NCI-H748 treated with DMSO at 0.1 percent for 48 hours (cell line): ENCODE results near the gene NPVF.

Experiments used
- DNase-seq: peaks from one replicate; lab custom pipeline; 2025; lab: John Stamatoyannopoulos, UW

NPVF gene, protein sequence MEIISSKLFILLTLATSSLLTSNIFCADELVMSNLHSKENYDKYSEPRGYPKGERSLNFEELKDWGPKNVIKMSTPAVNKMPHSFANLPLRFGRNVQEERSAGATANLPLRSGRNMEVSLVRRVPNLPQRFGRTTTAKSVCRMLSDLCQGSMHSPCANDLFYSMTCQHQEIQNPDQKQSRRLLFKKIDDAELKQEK

DNA sequence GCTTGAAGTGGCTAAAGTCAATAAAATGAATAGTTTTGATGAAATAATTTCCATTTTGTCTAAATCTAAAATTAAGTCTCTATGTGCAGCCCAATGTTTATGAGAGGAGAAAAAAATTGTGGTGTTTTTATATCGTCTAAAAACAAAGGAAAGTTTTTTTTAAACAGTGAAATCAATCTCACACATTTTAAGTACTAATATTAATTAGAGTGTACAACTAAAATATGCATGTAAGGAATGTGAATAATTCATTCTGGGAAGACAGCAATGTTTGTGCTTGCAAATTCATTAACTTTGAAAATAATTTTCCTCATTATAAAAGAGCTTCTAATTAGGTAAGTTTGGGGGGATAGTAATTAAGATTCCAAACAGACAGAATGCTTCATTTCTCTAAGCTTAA lies at the start of gene NPVF:
TSS of gene NPVF (minus strand) at position 101 of the 400 bp plus-strand sequence. CDS start at position 54, 47 bp downstream.
- no peak for DNase-seq

DNA sequence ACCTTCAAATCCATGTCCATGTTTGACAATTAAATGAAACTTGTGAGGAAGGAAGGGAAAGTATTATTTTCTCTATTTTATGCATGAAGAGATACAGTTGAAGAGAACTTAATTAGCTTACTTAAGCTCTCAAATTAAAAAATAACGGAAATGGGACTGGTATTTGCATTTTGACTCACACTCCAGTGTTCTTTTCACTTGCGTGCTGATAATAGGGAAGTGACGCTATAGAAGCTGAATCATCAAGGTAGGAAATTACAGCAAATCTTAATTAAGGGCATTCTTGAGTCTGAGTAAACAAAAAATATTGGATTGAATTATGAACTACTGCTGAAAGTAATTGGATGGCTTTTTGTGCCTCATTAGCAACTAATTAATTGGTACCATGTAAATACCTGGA lies 44.0 kb upstream of the NPVF start:
- no peak for DNase-seq

DNA sequence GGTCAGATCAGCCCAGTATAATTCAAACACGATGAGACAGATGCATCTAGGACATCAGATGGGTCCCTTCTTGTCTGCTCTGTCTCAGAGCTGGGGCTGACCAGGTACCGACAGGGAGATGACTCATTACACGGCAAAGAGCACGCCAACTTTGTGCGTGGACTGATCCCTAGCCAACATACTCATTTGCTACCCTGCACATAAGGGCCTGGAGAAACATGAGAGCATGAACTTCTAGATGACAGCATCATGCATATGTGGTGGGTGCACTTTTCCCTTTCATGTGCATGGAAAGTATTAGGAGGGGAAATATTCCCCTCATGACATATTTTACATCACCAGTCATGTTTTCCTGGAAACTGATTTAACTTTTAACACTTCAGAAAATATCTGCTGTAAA lies 35.1 kb upstream of the NPVF start:
- no peak for DNase-seq

DNA sequence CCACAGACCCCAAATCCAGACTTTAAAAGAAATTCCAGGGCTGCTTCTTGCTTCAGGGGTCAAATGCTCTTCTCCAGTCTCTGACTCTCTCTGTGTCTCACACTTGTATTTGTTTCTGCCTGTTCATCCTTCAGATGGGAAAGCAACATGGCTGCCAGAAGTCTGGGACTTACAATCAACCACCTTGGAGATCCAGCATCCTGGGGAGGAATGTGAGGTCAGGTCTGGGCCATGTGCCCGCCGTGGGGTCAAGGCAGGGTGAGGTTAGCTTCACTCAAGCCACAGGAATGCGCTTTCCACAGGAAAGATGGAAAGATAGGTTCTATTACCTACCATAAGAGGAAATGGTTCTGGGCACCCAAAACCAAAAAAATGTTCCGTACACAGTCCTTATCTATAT lies 34.3 kb upstream of the NPVF start:
- no peak for DNase-seq

DNA sequence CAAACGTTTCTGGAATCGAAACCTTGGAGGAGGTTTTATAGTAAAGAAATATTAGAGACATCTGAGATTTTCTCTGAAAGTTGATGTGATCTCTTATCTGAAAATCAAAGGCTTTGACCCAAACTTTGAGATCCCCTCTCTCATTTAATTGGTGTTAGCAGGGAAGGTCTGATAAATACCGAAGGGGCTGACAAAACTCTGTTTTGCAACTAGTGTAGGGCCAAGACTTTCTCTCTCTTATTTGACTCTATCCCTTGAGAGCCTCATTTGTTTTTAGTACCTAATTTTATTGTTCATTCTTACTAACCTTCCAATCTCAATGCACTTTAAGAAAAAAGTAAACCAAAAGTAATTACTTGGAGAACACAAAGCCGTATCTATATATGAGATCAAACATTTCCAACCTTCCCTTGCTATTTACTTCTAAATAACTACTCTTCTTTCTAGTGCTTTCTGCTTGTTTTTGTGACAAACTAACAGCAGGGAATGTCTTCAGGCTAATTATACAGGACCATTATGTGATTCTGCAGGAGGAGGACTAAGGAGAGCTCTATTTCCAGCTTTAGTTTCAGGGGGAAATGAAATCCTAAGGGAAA lies 33.4 kb upstream of the NPVF start:
- no peak for DNase-seq

DNA sequence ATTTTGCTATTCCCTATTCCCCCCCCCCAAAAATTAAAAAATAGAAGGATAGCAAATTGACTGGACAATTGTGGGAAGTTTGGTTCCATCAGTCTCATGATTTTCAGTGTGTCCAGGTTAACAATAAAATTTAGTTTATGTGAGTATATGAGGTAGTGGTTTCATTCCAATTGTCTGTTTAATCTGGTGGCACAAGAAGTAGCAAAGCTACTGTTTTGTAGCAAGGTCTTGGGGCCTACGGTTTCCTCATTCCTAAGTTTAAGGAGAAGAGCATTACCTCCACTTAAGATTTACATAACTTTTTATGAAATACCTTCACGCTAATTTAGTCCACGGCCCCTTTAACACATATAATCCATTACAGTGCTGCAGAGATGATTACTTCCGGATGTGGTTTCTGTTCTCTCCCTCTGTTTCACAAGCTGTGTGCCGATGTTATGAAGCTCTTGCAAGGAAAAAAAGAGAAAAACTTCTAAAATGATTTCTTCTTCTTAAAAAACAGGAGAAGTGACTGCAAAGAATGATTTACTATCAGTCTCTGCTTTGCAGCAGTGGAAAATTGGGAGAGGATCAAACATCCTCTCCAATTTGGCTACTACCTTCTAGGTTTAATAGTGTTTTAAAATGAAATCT lies 32.7 kb upstream of the NPVF start:
- no peak for DNase-seq

DNA sequence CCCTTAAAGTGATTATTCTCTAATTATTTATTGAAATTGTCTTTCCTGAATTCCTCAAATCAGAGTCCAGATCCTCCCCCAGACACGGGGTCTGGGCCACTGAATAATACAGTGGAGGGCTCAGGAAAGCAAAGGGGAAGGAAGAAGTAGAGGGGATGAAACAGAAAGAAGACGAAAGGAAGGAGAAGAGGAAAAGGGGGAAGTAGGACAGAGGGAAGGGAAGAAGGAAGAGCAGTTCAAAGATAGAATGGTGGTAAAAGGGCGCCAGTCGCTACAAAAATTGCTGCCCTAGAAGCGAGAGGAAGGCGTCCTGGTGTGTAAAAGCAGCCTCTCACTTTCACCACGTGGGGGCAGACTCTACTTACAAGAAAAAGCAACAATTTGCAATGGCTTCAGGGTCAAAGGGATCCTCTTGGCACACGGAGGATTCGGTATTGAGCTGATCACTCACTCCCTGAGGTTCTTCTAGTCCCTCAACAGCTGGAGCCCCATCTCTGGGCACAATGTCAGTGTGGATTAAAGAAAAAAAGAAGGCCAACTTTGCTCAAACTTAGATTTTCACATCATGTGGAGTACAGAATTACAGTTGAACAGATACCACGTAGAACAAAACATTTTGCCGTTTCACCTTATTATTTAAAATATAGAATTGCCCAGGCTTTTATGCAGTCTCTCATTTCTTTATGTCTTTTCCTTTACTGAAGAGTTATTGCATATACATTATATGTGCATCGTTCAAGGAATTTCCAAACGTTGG lies 31.4 kb upstream of the NPVF start:
- DNase-seq: peak; percentile 72

DNA sequence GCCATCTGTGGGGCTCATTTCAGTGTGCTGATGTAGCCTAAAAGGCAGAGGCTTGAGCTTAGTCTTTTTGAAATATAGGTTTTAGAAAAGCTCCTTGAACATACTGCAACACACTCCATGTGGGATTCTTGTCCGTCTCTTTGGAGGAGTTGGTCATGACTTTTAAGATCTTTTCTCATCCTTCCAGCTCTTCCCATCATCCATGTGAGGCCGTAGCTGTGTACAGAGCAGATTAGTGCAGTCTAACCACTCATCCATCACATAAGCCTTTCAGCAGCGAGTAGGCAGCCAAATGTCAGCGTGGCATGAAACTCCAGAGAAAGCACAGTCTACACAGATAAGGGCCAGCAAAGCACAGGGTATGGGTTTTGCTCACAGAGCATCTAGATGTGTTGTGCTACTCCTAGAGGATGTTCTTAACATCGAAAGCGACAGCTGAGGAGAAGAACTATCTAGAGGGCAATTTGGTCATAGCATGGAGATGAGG lies 28.1 kb upstream of the NPVF start:
- DNase-seq: no peak

DNA sequence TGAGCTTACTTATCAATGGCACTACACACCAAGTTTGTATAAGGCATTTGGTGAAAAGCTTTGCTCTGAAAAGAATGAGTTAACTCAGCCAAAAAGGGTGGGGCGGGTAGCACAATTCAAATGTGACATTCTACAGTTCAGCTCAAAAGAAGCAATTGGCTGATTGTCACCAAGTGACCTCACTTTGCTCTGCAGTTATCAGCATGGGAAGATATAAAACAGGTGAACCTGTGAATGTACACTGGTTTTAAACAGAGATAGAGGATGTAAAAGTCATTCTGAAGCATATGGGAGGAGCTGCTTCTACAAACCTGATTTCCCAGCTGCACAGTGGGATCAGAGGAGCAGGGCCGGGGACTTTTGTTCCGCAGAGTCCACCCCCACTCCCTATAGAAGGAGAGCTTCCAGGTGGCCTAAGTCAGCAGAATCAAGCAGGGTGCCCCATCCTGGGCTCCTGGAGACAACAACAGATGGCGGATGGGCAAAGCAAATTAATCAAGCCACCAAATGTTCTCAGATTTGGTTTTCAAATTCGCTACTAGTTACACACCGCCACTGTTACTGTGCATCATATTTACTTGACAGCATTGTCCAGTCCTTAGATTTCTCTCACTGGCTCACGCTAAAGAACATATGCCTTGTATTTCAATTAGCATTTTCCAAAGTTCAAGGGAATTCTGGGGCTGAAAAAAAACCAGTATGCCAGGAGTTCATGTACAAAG lies 27.5 kb upstream of the NPVF start:
- DNase-seq: no peak

DNA sequence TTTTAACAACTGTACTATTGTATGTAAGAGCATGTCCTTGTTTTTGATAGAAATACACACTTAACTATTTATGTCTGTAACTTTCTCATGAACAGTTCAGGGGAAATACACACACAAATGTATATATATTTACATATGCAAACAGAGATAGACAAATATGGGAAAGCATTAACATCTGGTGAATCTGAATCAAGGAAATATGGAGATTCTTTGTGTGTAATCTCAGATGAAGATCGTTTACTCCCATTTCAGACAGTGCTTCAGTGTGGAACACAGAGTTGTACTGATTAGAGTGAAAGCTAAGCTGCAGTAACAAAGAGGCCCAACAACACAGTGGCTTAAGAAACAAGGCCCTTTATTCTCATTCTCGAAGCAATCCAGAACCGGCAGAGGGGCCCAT lies 26.3 kb upstream of the NPVF start:
- DNase-seq: no peak

DNA sequence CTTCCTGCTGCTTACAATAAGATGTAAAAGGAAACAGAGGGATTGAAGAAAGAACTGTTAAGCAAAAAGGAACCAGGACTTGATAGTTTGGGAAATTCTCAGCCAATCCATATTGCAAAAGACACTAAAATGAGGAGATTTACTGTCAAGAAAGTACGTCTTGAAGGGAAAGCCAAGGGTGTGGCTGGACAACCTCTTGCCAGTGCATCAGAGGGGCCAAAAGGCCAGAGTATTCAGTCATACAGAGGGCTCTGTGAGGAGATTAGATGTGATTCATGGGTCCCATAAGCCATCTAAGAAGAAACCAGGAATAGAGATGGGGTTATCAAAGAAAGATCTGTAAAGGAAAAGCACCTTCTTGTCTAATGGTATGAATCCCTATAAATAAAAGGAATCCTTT lies 25.4 kb upstream of the NPVF start:
- no peak for DNase-seq

DNA sequence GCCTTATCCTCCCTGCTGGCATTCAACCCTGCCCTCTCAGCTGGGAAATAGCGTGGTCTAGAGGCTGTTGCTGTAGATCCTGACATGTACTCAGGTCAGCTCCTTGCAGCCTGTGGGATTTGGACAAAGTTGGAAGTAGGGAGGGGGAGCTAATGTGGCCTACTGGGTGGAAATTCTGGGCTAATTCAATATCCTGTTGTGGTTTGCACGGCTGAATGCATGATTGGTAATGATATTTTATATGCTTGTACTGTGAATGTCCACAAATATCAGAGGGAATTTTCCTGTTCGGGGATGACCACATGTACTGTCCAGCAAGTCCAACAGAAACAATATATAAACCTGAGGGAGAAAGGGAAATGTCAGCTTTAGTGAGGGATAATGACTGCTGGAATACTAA lies 22.1 kb upstream of the NPVF start:
- DNase-seq: no peak

DNA sequence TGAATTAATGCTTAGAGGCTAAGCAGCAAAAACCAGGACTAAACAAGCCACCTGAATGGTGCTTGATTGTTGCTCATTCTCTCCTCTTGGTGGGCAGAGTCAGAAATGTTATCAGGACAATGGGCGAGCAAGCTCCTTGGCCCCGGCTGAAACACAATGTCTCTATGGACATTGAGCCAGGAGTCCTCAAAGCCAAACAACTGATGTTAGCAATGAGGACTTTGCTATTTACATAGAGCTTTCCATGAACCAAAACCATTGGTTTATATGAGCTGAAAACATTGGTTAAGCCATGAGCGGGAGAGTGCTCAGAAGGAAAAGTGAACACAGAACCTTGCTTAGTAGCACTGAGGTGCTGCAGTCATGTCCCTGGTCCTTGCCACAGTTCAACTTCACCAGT lies 21.5 kb upstream of the NPVF start:
- no peak for DNase-seq

DNA sequence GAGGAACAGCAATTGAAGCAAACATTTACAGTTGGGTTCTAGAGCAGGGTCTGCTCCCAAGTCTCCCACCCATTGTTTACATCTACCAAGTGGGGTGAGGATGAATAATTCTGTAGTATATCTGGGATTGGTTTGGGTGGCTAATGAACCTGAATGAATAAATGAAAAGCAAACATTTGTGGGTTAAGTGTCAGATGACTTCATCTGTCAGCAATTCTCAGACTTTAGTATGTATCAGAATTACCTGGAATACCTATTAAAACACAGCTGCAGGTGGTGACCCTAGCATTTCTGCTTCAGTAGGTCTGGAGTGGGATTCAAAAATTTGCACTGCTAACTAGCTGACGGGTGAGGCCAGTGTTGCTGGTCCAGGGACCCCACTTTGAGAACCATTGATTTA lies 18.0 kb upstream of the NPVF start:
- no peak for DNase-seq

DNA sequence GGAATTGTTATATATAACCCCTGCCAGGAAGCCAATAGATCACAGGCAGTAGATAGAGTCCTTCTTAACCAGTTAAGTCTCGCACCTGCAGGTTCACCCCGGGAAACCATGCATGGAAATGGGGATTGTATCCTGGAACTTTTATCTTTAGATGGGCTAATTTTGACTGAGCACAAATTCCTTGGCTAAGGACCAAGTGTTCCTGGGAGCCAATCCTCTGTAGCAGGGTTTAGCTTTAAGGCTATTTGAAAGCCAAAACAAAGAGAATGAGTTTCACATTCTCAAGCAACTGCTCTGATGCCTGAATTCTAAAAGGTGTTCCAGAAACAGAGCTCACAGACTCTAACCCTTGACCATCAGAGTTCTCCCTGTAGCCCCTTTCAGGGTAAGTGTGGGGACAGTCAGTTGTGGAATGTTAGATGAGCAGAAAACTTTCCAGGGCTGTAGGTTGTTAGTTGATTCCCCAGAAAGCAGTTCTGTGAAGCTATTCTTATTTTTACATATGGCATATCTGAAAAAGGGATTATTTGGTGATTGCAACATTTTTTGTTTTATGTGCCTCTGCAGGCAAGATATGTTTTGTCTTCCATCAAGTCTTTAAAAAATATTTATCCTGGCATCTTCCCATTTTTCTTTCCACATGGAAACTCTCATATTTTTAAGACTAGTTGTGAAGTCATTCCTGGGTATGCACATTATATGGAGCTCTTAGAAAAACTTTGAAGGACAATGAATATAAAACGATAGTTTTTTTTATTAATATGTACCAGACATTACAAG lies 16.2 kb upstream of the NPVF start:
- DNase-seq: no peak

DNA sequence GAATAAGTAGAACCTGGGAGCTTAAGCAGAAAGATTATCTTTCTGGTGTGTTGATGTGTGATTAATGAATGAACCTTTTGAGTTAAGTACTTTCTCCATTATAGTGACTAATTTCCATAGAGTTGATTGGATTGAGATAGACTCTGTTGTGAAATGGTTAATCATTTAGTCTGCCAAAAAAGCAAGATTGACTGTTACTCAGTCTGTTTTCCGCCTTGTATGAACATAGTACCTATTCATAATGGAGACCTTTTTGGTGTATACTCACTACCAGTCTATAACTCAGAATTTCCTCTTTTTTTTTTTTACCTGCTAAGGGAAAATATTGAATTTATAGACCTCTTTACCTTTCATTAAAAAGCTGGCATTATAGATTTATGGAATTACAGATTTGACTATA lies 14.4 kb upstream of the NPVF start:
- DNase-seq: no peak

DNA sequence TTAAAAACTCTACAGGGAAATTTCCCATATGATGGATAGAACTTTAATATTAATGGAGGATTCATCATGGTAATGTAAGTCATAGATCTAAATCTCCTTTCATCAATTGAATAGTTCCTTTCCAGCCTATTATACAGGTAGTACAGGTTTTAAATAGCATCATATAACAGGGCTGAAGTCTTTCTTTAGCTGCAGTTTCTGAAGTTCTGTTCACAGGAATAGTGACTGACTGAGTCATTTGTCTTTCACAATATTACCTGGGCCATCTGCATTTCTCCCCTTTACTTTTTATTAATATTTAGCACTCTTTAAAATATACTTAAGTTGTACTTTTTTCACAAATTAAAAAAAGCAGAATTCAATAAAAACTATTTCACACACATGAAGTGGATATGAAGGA lies 12.6 kb upstream of the NPVF start:
- DNase-seq: no peak

DNA sequence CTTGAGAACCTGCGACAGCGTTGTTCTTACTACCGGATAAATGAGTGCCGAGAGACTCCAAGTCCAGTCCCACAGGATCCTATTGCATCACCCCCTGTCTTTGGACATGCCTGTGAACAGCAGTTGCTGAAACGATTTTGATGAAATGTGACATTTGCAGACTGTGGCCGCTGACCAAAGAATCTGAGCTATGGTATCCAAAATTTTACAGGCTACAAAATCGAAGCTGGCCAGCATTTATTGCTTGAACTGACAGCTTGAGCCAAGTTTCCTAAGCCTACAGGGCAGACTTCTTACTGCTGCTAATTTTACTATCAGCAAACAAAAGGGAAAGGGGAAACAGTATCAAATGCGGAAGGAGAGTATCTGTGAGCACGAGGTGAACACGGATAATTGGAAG lies 12.1 kb upstream of the NPVF start:
- DNase-seq: no peak

DNA sequence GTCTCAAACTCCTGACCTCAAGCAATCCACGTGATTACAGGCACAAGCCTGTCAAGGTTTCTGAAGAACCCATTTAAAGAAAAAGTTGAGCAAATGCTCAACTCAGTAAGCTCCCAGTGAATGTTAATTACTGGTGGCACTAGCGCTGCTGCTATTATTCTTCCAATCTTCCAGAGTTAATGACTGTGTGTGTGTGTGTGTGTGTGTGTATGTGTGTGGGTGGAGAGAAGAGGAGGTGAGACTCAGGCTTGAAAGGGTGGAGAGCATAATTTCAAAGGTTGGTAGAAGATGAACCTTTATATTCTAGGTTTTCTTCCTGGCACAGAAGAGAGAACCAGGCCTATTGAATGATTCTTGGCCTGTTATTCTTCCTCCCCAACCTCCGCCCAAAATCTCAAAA lies 11.6 kb upstream of the NPVF start:
- DNase-seq: no peak

DNA sequence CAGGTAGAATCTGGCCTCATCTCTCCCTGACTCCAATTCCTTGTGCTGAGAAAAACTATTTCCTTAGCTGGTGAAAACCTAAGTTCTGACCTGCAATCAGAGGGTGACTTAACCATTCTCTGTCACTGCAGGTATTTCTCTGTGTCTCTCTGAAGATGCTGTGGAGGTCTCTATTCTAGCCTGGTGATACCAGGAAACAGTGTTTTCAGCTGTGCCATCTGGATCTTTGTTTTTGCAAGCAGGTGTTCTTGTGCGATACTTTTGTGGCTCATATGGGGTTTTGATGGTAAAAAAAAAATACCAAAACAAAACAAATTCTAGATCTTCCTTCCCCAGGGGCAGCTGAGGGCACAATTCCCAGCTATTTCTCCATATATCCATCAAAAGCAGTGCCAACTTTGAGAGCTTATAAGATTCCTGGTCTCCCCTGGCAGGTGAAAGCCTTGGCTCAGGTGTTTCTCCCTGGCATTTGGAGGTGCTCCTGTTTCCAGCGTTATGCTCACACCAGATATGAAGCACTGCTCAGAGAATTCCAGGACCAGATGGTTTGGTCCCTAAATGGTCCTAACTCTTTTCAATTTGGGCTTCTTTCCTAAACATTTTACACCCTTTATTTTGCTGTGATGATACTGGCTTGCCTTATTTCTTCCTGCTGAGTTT lies 9.9 kb upstream of the NPVF start:
- DNase-seq: no peak

DNA sequence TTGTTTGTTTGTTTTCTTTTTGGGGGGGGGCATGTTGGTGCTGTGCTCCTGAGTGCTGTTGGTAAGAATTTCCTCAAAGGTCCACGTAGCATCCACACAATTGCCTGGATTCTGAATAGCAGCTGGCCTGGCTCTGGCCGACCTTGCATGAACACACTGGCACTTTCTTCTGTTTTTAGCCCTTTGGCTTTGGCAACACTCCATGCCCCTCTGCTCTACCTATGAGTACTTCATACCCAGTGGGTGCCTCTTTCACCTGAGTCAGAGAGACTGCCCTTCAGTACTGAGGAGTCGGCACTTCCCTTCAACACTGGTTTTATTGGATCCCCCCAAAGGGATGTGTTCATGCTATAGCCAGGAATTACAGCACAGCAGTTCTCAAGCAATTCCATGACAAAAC lies 7.2 kb upstream of the NPVF start:
- DNase-seq: no peak
